H1 (cell line): ENCODE data around the gene BBS1.

Source experiments
- HDAC6 ChIP-seq: IDR thresholded peaks from one replicate; pipeline ENCODE4 v1.7.1; 2012; ENCODE audit warnings: low read depth, mild to moderate bottlenecking, inconsistent platforms, low read length, moderate library complexity
- JUN ChIP-seq: IDR thresholded peaks from 2 replicates; pipeline ENCODE4 v1.6.1; 2011; ENCODE audit warnings: low read depth, mild to moderate bottlenecking, improper control_type of control experiment, low read length
- POLR2A ChIP-seq, 2 experiments: IDR thresholded peaks; 1 replicate in 1 of 2; 2 replicates in 1 of 2; pipeline ENCODE4 v1.6.1; 2011; ENCODE audit warnings: low read depth in 2 of 2, low read length in 2 of 2, mild to moderate bottlenecking in 2 of 2; ENCODE audit errors: control extremely low read depth in 1 of 2
- POLR2AphosphoS5 ChIP-seq: IDR thresholded peaks from 2 replicates; pipeline ENCODE4 v1.6.1; 2011; ENCODE audit warnings: low read depth, low read length
- SP2 ChIP-seq: IDR thresholded peaks from 2 replicates; pipeline ENCODE4 v1.6.1; 2012; ENCODE audit warnings: mild to moderate bottlenecking, low read length, inconsistent platforms
- SUZ12 ChIP-seq: fragments of 200-600 bp; sonication (generic); IDR thresholded peaks from 2 replicates; pipeline ENCODE4 v1.6.1; 2012; ENCODE audit warnings: mild to moderate bottlenecking, inconsistent platforms, low read length, moderate library complexity, mixed read lengths
- TAF1 ChIP-seq: IDR thresholded peaks from 2 replicates; pipeline ENCODE4 v1.6.1; 2011; ENCODE audit warnings: mild to moderate bottlenecking, low read depth, low read length
- ZNF274 ChIP-seq: IDR thresholded peaks from 2 replicates; pipeline ENCODE4 v1.7.0; 2012; ENCODE audit warnings: low read length, borderline replicate concordance; ENCODE audit errors: extremely low read depth
- TF ChIP-seq, protein P1 (sequence below), 3 experiments: IDR thresholded peaks; 1 replicate in 2 of 3; 2 replicates in 1 of 3; pipeline versions ENCODE4 v1.5.1 to v1.6.1; 2011; ENCODE audit warnings: low read length in 3 of 3, mild to moderate bottlenecking in 3 of 3, inconsistent platforms in 2 of 3, low read depth in 1 of 3, moderate library complexity in 1 of 3; ENCODE audit not compliant: insufficient read depth in 1 of 3; ENCODE audit errors: control extremely low read depth in 1 of 3

DNA sequence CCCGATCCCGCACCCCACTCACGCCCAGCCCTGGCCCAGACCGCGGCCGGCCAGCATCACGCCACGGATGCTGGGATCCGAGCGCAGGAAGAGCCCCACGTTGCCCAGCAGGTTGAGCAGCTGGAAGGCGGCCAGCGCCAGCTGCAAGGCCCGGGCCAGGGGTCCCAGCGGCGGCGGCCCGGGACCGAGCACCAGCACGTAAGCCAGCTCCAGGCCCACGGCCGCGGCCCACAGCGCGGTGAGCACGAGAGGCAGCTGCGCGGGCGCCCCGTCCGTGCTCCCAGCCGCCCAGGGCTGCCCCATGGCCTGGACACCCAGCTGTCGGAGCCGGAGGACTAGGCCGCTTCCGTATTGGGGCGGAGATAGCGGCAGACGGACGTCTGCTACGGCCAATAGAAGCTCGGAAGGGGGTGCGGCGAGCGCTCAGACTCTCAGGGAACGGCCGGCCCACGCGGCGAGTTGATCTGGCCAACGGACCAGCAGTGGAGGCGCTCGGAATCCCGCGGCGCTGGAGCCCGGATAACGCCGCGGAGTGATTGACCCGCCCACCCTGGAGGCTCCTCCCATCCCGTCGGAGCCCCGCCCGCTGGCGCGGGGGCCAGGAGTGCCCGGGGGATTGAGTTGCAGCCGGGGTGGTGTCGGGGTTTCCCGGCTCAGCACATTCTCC is 35.4 kb downstream of the BBS1 start, which contains the start of gene ZDHHC24:
- TF ChIP-seq POLR2AphosphoS5 (no peak), TAF1 (peak; percentile 40; the same call in 1 of the 2 replicates), SUZ12 (no peak), POLR2A (IDR thresholded peaks at IDR 0.05; ENCODE audit: control extremely low read depth in 1 of 2, low read depth in 2 of 2, low read length in 2 of 2) (peak in 1 of 2 experiments; percentile 59; a peak in 1 of 3 replicates), JUN (no peak), SP2 (peak; percentile 56), ZNF274 (no peak), HDAC6 (no peak)
- TF ChIP-seq, protein P1, sequence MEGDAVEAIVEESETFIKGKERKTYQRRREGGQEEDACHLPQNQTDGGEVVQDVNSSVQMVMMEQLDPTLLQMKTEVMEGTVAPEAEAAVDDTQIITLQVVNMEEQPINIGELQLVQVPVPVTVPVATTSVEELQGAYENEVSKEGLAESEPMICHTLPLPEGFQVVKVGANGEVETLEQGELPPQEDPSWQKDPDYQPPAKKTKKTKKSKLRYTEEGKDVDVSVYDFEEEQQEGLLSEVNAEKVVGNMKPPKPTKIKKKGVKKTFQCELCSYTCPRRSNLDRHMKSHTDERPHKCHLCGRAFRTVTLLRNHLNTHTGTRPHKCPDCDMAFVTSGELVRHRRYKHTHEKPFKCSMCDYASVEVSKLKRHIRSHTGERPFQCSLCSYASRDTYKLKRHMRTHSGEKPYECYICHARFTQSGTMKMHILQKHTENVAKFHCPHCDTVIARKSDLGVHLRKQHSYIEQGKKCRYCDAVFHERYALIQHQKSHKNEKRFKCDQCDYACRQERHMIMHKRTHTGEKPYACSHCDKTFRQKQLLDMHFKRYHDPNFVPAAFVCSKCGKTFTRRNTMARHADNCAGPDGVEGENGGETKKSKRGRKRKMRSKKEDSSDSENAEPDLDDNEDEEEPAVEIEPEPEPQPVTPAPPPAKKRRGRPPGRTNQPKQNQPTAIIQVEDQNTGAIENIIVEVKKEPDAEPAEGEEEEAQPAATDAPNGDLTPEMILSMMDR (IDR thresholded peaks at IDR 0.05; ENCODE audit: control extremely low read depth in 1 of 3, insufficient read depth in 1 of 3, low read depth in 1 of 3, low read length in 3 of 3) = no peak
